ENCODE data around the gene GALNT17. TPM values are rescaled to one million over a fixed set of nuclear protein-coding genes. Genes with fewer than 3 reads are reported as not detected.

GALNT17 gene
- total and polyA plus RNA-seq, 2 experiments from 2014 or later = 11.1 to 65.6 TPM

- no peak for ATAC-seq
- peaks cover 6% of the 10 kb centered on the region for H3K27me3 Mint-ChIP-seq (ENCODE audit: insufficient read depth, low read depth, poor library complexity)
Observed at GRCh38 chr7:71389976-71390375, 258.0 kb downstream of the GALNT17 start.

More at GRCh38 chr7:71389976-71390375, 258.0 kb downstream of the GALNT17 start:
- Histone ChIP-seq H3F3A (replicated peaks; ENCODE audit: low read depth) (no peaks in the 10 kb centered on the region), H3K27me3 (ENCODE audit: insufficient read depth) (no peaks in the 10 kb centered on the region), H3K27ac (ENCODE audit: low read depth) (no peak overlapping the region), H3K79me2 (replicated peaks; ENCODE audit: insufficient read depth) (peaks cover 6% of the 10 kb centered on the region; the same call in 1 of the 2 replicates), H3K36me3 (ENCODE audit: insufficient read depth) (no peaks in the 10 kb centered on the region), H3K4me2 (no peak overlapping the region), H2AFZ (no peak overlapping the region), H3K4me3 (no peak overlapping the region), H3K9me2 (ENCODE audit: insufficient read depth) (0 out of 2 replicates have a peak, but pooled peaks cover 2% of the 10 kb centered on the region), H4K20me1 (replicated peaks; ENCODE audit: insufficient read depth) (no peaks in the 10 kb centered on the region), H3K4me1 (ENCODE audit: insufficient read depth) (no peaks in the 10 kb centered on the region)
- DNase-seq (ENCODE audit: low spot score) = no peak
- Mint-ChIP-seq H3K4me3 (no peak overlapping the region), H3K9me3 (peaks cover 17% of the 10 kb centered on the region), H3K4me1 (peaks cover 7% of the 10 kb centered on the region; the same call in 2 of the 3 replicates), H3K36me3 (ENCODE audit: low read depth) (peaks cover 54% of the 10 kb centered on the region), H3K27ac (no peak overlapping the region)
- TF ChIP-seq ZNF462 (CRISPR knock-in tag; IDR thresholded peaks at IDR 0.05) = no peak
- TF ChIP-seq CREB1 (CRISPR knock-in tag; IDR thresholded peaks at IDR 0.05; ENCODE audit: low read depth) = no peak
- TF ChIP-seq REST (IDR thresholded peaks at IDR 0.05; ENCODE audit: unreplicated experiment) = no peak
- no peak for TF ChIP-seq ZNF114 (CRISPR knock-in tag; IDR thresholded peaks at IDR 0.05)
- no peak for TF ChIP-seq POLR2AphosphoS5 (IDR thresholded peaks at IDR 0.05; ENCODE audit: low read depth)
- no peak for TF ChIP-seq JUNB (IDR thresholded peaks at IDR 0.05; ENCODE audit: unreplicated experiment)
- no peak for TF ChIP-seq NANOG (IDR thresholded peaks at IDR 0.05; ENCODE audit: borderline replicate concordance)
- TF ChIP-seq EZH2phosphoT487 (IDR thresholded peaks at IDR 0.05; ENCODE audit: unreplicated experiment) = no peak
- no peak for TF ChIP-seq STAT1 (IDR thresholded peaks at IDR 0.05; ENCODE audit: unreplicated experiment)
- TF ChIP-seq ETS1 (IDR thresholded peaks at IDR 0.05) = no peak
- no peak for TF ChIP-seq EZH2 (IDR thresholded peaks at IDR 0.05; ENCODE audit: low read depth, unreplicated experiment)
- no peak for TF ChIP-seq ZNF331 (CRISPR knock-in tag; IDR thresholded peaks at IDR 0.05; ENCODE audit: low read depth)
- no peak for TF ChIP-seq CTCF (conservative IDR thresholded peaks at IDR 0.05; ENCODE audit: low read depth in 2 of 2)

All from GM23338 (cell line).